IMR-90 (cell line): ENCODE data around the gene LRRTM4.

Experiments
- CEBPB ChIP-seq: IDR thresholded peaks from 2 replicates; pipeline ENCODE4 v1.6.1; 2012; ENCODE audit warnings: low read depth, low read length, improper control_type of control experiment
- CTCF ChIP-seq: conservative IDR thresholded peaks from 2 replicates; pipeline ENCODE4 v1.5.1; 2012; ENCODE audit warnings: mild to moderate bottlenecking, low read depth, low read length, improper control_type of control experiment
- NFE2L2 ChIP-seq: fragments of 150-350 bp; IDR thresholded peaks from 2 replicates; pipeline ENCODE4 v1.6.1; 2016; ENCODE audit warnings: low read depth, mild to moderate bottlenecking, low read length
- POLR2A ChIP-seq: IDR thresholded peaks from 2 replicates; pipeline ENCODE4 v1.6.1; 2012; ENCODE audit warnings: mild to moderate bottlenecking, low read depth, low read length

DNA sequence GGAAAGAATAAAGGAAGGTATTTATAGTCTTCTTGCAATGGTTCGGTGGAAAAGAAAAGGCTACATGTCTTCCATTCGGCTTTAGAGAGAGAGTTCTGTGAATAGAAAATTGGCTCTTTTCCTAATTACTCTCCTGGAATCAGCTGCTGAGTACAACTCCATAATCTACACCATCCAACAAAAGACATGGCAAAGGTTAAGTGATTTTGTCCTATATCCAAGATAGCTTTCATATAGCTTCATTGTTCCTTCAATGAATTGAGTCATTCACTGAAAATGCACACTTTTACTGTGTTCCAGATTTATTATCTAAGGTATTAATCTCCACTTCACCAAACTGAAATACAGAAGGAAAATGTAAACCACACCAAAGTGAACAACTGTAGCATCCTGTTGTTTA, 514.5 kb downstream of the LRRTM4 start:
- TF ChIP-seq CTCF (no peak), NFE2L2 (no peak), POLR2A (no peak), CEBPB (no peak)
